Right lobe of liver (tissue), 6 donors: ENCODE measurements around the gene WNK1. TPM values are rescaled to one million over a fixed set of nuclear protein-coding genes. Genes with fewer than 3 reads are reported as not detected.

Experiments
- ATAC-seq, 4 donors: fragments of 200-7000 bp; cut with Tn5 transposase; one replicate each; pipeline ENCODE4 v1.9.1; 2020; ENCODE audit warnings: mild to moderate bottlenecking in 4 of 4, moderate library complexity in 4 of 4
- DNase-seq, 3 donors: peaks; one replicate each; pipeline ENCODE4 v3.0.0-alpha.2; 2020
- H3K27ac ChIP-seq, 3 donors: fragments of 200-600 bp; one replicate each; pipeline ENCODE4 v1.8.0; 2022
- H3K27me3 ChIP-seq, 2 donors: fragments of 200-600 bp; one replicate each; pipeline ENCODE4 v1.8.0; 2022
- H3K36me3 ChIP-seq, 4 donors: fragments of 200-600 bp; sonication (generic) in 1 of 4; one replicate each; pipeline versions ENCODE4 v1.5.1 to v1.8.0; 2017 to 2022; ENCODE audit warnings: control low read depth in 1 of 4
- H3K4me1 ChIP-seq, 4 donors: fragments of 200-600 bp; sonication (generic) in 1 of 4; one replicate each; pipeline versions ENCODE4 v1.5.1 to v1.8.0; 2017 to 2022; ENCODE audit warnings: control low read depth in 1 of 4
- H3K4me3 ChIP-seq, 3 donors: fragments of 200-600 bp; one replicate each; pipeline ENCODE4 v1.8.0; 2022
- H3K9me3 ChIP-seq, 4 donors: fragments of 200-600 bp; sonication (generic) in 1 of 4; one replicate each; pipeline versions ENCODE4 v1.5.1 to v1.8.0; 2017 to 2022; ENCODE audit warnings: control low read depth in 1 of 4
- POLR2A ChIP-seq: fragments of 450-650 bp; IDR thresholded peaks from one replicate; pipeline ENCODE4 v1.6.1; 2017; ENCODE audit warnings: antibody characterized with exemption, mild to moderate bottlenecking
- WGBS: methylation state at CpG from one replicate; pipeline ENCODE4 v1.1.6; 2018; ENCODE audit warnings: low coverage, low lambda C conversion rate; ENCODE audit not compliant: insufficient coverage; ENCODE audit errors: missing lambda C conversion rate; 5-methylcytosine and 5-hydroxymethylcytosine counted together
- intact Hi-C, 2 donors: fragments of 100-400 bp; cut with DNase I; formaldehyde crosslinking; loops; one replicate each; pipeline versions ENCODE4 v1.11.2 to v1.14.1; 2022
- total RNA-seq, 6 experiments: library from RNA; depleted of rRNA in 2 of 6; stranded (reverse); fragments of >200 nt in 2 of 6; fragmentation: NEBNext Ultra II Directional in 3 of 6; extraction: Animal tissue kit (Norgen Biotek cat#: 25700) in 3 of 6; gene quantifications; one replicate each; pipeline versions ENCODE4 v1.1.0 to v1.2.4, GENCODE V29; 2016 to 2023
- TF ChIP-seq, protein P1 (sequence below), 4 donors: fragments of 200-600 bp in 3 of 4; fragments of 450-650 bp in 1 of 4; IDR thresholded peaks; one replicate each; pipeline versions ENCODE4 v1.5.1 to v1.8.0; 2016 to 2022; ENCODE audit warnings: antibody characterized with exemption in 4 of 4, mild to moderate bottlenecking in 2 of 4
- donor health status: DM: no; HTN: yes; CAD: no.
- donor health status: DM: no; HTN: no; CAD: no.
- donor health status: DM: no; HTN: no; CAD: no.
- donor health status: DM: no; HTN: yes; CAD: no.
- donor health status: DM: no; HTN: yes; CAD: no.

WNK1 gene
- total RNA-seq, 6 experiments from 2014 or later = 72.0 to 115 (median 93.1) TPM

DNA sequence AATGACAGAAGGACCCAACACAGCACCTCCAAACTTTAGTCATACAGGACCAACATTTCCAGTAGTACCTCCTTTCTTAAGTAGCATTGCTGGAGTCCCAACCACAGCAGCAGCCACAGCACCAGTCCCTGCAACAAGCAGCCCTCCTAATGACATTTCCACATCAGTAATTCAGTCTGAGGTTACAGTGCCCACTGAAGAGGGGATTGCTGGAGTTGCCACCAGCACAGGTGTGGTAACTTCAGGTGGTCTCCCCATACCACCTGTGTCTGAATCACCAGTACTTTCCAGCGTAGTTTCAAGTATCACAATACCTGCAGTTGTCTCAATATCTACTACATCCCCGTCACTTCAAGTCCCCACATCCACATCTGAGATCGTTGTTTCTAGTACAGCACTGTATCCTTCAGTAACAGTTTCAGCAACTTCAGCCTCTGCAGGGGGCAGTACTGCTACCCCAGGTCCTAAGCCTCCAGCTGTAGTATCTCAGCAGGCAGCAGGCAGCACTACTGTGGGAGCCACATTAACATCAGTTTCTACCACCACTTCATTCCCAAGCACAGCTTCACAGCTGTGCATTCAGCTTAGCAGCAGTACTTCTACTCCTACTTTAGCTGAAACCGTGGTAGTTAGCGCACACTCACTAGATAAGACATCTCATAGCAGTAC is 132.5 kb downstream of the WNK1 start:
- DNase-seq = no peak
- Histone ChIP-seq H3K27ac (no peak overlapping the region), H3K36me3 (peaks cover 0 to 99% (median 67%) of the 10 kb centered on the region in 4 donors), H3K9me3 (no peaks in the 10 kb centered on the region), H3K4me3 (no peak overlapping the region), H3K27me3 (no peaks in the 10 kb centered on the region), H3K4me1 (no peaks in the 10 kb centered on the region)
- ATAC-seq = no peak
- no peak for TF ChIP-seq POLR2A
- TF ChIP-seq, protein P1, sequence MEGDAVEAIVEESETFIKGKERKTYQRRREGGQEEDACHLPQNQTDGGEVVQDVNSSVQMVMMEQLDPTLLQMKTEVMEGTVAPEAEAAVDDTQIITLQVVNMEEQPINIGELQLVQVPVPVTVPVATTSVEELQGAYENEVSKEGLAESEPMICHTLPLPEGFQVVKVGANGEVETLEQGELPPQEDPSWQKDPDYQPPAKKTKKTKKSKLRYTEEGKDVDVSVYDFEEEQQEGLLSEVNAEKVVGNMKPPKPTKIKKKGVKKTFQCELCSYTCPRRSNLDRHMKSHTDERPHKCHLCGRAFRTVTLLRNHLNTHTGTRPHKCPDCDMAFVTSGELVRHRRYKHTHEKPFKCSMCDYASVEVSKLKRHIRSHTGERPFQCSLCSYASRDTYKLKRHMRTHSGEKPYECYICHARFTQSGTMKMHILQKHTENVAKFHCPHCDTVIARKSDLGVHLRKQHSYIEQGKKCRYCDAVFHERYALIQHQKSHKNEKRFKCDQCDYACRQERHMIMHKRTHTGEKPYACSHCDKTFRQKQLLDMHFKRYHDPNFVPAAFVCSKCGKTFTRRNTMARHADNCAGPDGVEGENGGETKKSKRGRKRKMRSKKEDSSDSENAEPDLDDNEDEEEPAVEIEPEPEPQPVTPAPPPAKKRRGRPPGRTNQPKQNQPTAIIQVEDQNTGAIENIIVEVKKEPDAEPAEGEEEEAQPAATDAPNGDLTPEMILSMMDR (IDR thresholded peaks at IDR 0.05) = no peak
- 98% methylated on average over 5 of the region's 5 CpGs for WGBS
- intact Hi-C loops = no loop called here

GRCh38 chr12:885701-886100 is 133.3 kb downstream of the WNK1 start:
- ATAC-seq (no peak), DNase-seq (no peak)
- TF ChIP-seq, protein P1 (IDR thresholded peaks at IDR 0.05) = no peak
- TF ChIP-seq POLR2A = no peak
- H3K4me1 ChIP-seq = no peaks in the 10 kb centered on the region
- no peaks in the 10 kb centered on the region for H3K27me3 ChIP-seq
- H3K4me3 ChIP-seq = no peak overlapping the region
- no peaks in the 10 kb centered on the region for H3K9me3 ChIP-seq
- no peak overlapping the region for H3K27ac ChIP-seq
- intact Hi-C loops = no loop called here
- WGBS = 97% methylated on average over 2 of the region's 2 CpGs
- H3K36me3 ChIP-seq = peaks cover 0 to 98% (median 65%) of the 10 kb centered on the region in 4 donors

GRCh38 chr12:886206-886605 is 133.8 kb downstream of the WNK1 start:
- Histone ChIP-seq H3K9me3 (no peaks in the 10 kb centered on the region), H3K27ac (no peak overlapping the region), H3K36me3 (peaks cover 0 to 93% (median 61%) of the 10 kb centered on the region in 4 donors), H3K4me1 (no peaks in the 10 kb centered on the region), H3K4me3 (no peak overlapping the region), H3K27me3 (no peaks in the 10 kb centered on the region)
- ATAC-seq (no peak), DNase-seq (no peak)
- TF ChIP-seq, protein P1 (IDR thresholded peaks at IDR 0.05) = no peak
- TF ChIP-seq POLR2A = no peak
- intact Hi-C loops = no loop called here
- WGBS = 87% methylated on average over 2 of the region's 2 CpGs

GRCh38 chr12:894226-894625 is 141.8 kb downstream of the WNK1 start:
- no peaks in the 10 kb centered on the region for H3K9me3 ChIP-seq
- intact Hi-C loops = no loop called here
- no peaks in the 10 kb centered on the region for H3K27me3 ChIP-seq
- H3K36me3 ChIP-seq = peaks cover 3 to 75% (median 31%) of the 10 kb centered on the region in 4 donors
- no peak for TF ChIP-seq POLR2A
- TF ChIP-seq, protein P1 (IDR thresholded peaks at IDR 0.05) = no peak
- H3K4me3 ChIP-seq = no peak overlapping the region
- H3K27ac ChIP-seq = no peak overlapping the region
- H3K4me1 ChIP-seq = no peaks in the 10 kb centered on the region
- ATAC-seq (no peak), DNase-seq (no peak)
